SJCRH30 (cell line): ENCODE measurements around the gene BDH1. TPM values are rescaled to one million over a fixed set of nuclear protein-coding genes. Genes with fewer than 3 reads are reported as not detected.
"Not testable (repeated sequence)": the region's sequence is repeated elsewhere in the genome, so short reads cannot be mapped to it uniquely, and the experiment has no call there.

Source experiments
- DNase-seq, 2 experiments: peaks; one replicate each; pipeline ENCODE4 v3.0.0-alpha.2; 2015 to 2020
- H3K27ac ChIP-seq: fragments of 250-450 bp; sonication (Bioruptor Pico); 2 replicates; pipeline ENCODE4 v1.5.1; 2020; ENCODE audit warnings: mild to moderate bottlenecking, moderate library complexity
- H3K27me3 ChIP-seq: fragments of 250-450 bp; sonication (Bioruptor Pico); 2 replicates; pipeline ENCODE4 v1.5.1; 2020; ENCODE audit warnings: mild to moderate bottlenecking, moderate library complexity
- H3K36me3 ChIP-seq: fragments of 250-450 bp; sonication (Bioruptor Pico); 2 replicates; pipeline ENCODE4 v1.5.1; 2020; ENCODE audit warnings: mild to moderate bottlenecking, moderate library complexity
- H3K4me1 ChIP-seq: fragments of 250-450 bp; sonication (Bioruptor Pico); 2 replicates; pipeline ENCODE4 v1.5.1; 2020; ENCODE audit warnings: mild to moderate bottlenecking, moderate library complexity
- H3K4me3 ChIP-seq: fragments of 250-450 bp; sonication (Bioruptor Pico); 2 replicates; pipeline ENCODE4 v1.5.1; 2020; ENCODE audit warnings: mild to moderate bottlenecking, moderate library complexity
- H3K9me3 ChIP-seq: fragments of 250-450 bp; sonication (Bioruptor Pico); replicated peaks from 2 replicates; pipeline ENCODE4 v1.5.1; 2020; ENCODE audit warnings: mild to moderate bottlenecking, moderate library complexity
- total RNA-seq: library from RNA; depleted of rRNA; stranded (reverse); fragments of >200 nt; shearing (Covaris generic); gene quantifications from 2 replicates; pipeline ENCODE4 v1.2.3, GENCODE V29; 2014

BDH1 gene
- total RNA-seq, 1 experiment from 2014 or later: 34.8 TPM

- Histone ChIP-seq H3K27me3 (no peaks in the 10 kb centered on the region), H3K9me3 (0 out of 2 replicates have a peak, but pooled peaks cover 3% of the 10 kb centered on the region), H3K4me3 (no peak overlapping the region), H3K4me1 (peaks cover under 1% of the 10 kb centered on the region; the same call in 1 of the 2 replicates), H3K27ac (no peak overlapping the region), H3K36me3 (no peaks in the 10 kb centered on the region)
- DNase-seq: no peak
Measured at GRCh38 chr3:197589545-197589944, 33.8 kb upstream of the BDH1 start.

DNA sequence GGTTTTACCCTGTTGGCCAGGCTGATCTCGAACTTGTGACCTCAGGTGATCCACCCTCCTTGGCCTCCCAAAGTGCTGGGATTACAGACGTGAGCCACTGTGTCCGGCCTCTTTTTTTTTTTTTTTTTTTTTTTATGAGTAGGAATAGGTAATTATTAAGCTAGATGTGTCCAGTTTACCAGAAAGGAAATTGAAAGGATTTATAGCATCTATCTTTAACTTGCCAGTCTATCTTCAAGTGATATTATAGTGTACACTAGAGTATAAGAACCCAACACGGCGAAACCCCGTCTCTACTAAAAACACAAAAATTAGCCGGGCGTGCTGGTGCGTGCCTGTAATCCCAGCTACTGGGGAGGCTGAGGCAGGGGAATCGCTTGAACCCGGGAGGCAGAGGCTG is 31.0 kb upstream of the BDH1 start:
- not testable (repeated sequence) for H3K4me3 ChIP-seq, DNase-seq, H3K9me3 ChIP-seq, H3K27me3 ChIP-seq, H3K4me1 ChIP-seq, H3K36me3 ChIP-seq, H3K27ac ChIP-seq

DNA sequence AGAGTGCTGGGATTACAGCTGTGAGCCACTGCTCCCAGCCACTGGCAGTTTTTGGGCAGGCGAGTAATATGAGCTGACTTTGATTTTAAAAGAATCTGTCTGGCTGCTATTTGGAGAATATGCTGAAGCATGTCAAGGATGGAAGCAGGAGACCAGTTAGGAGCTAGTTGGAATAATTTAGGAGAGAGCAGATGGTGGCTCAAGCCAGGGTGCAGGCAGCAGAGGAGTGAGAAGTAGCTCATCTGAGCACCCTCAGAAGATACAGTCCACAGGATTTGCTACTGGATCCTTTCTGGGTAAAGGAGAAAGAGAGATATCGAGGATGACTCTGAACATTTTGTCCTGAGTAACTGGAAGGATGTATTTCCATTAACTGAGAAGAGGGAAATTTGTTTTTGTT is 30.4 kb upstream of the BDH1 start:
- Histone ChIP-seq H3K27ac (no peak overlapping the region), H3K9me3 (0 out of 2 replicates have a peak, but pooled peaks cover 3% of the 10 kb centered on the region), H3K27me3 (no peaks in the 10 kb centered on the region), H3K4me1 (no peaks in the 10 kb centered on the region), H3K36me3 (no peaks in the 10 kb centered on the region), H3K4me3 (no peak overlapping the region)
- no peak for DNase-seq

- H3K4me3 ChIP-seq: no peak overlapping the region
- DNase-seq: no peak
- no peak overlapping the region for H3K27ac ChIP-seq
- 0 out of 2 replicates have a peak, but pooled peaks cover 3% of the 10 kb centered on the region for H3K9me3 ChIP-seq
- H3K36me3 ChIP-seq: no peaks in the 10 kb centered on the region
- no peaks in the 10 kb centered on the region for H3K27me3 ChIP-seq
- H3K4me1 ChIP-seq: no peaks in the 10 kb centered on the region
Measured at GRCh38 chr3:197584733-197585132, 29.0 kb upstream of the BDH1 start.

DNA sequence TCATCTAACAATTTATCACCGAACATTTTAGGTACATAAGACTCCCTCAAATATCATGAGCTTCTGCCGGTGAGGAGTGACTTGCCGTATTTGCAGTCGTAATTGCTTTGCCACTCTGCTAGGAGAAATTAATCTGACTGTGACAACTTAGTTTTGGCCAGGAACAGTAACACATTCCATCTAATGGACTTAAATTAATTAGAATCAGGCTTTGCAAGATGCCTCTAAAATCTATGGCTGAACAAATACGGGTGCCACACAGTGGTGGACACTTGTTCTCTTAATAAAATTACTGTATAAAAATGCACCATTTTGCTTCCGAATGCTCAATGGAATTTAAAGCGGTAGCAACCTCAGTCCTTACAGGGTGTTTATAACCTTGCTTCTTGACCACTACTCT is 27.6 kb upstream of the BDH1 start:
- Histone ChIP-seq H3K27ac (no peak overlapping the region), H3K27me3 (no peaks in the 10 kb centered on the region), H3K4me1 (no peaks in the 10 kb centered on the region), H3K36me3 (no peaks in the 10 kb centered on the region), H3K9me3 (0 out of 2 replicates have a peak, but pooled peaks cover 3% of the 10 kb centered on the region), H3K4me3 (no peak overlapping the region)
- DNase-seq: no peak

- no peaks in the 10 kb centered on the region for H3K4me1 ChIP-seq
- H3K4me3 ChIP-seq: no peak overlapping the region
- no peaks in the 10 kb centered on the region for H3K9me3 ChIP-seq
- no peak for DNase-seq
- no peaks in the 10 kb centered on the region for H3K27me3 ChIP-seq
- H3K27ac ChIP-seq: no peak overlapping the region
- H3K36me3 ChIP-seq: no peaks in the 10 kb centered on the region
Measured at GRCh38 chr3:197580253-197580691, 24.5 kb upstream of the BDH1 start.

- DNase-seq: no peak
- H3K4me3 ChIP-seq: no peak overlapping the region
- no peak overlapping the region for H3K27ac ChIP-seq
- no peaks in the 10 kb centered on the region for H3K27me3 ChIP-seq
- no peaks in the 10 kb centered on the region for H3K9me3 ChIP-seq
- no peaks in the 10 kb centered on the region for H3K36me3 ChIP-seq
- no peaks in the 10 kb centered on the region for H3K4me1 ChIP-seq
Measured at GRCh38 chr3:197578376-197578775, 22.6 kb upstream of the BDH1 start.

DNA sequence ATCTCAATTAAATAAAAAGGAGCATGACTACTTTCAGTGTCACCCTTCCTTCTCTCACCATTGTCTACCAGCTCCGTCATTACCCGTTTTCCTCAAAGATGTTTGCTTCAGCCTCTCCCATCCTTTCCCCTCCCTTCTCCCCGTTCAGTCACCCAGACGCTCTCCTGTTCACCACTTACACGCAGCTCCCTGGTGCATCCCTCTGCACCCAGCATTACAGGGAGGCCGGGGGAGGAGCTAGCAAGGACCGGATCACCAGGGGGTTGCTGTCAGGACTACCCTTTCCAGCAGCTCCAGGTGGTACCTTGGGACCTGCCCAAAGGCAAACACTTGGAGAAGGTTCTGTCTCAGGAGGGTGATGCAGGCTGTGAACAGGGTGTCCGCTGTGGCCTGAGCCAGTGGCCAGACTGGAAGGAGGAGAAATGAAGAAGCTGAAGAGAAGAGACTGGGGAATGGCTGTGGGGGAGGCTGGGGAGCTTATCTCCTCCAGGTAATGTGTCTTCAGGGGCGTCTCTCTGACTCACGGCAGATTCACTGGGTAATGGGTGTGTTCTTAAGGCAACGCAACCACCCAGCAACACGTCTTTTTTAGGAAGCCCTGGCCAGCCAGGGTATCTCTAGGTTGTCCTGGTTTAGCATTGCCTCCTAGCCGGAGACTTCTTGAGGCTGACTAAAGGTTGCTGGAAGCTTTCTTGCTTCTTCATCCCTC is 21.8 kb upstream of the BDH1 start:
- H3K27ac ChIP-seq: no peak overlapping the region
- no peaks in the 10 kb centered on the region for H3K4me1 ChIP-seq
- no peaks in the 10 kb centered on the region for H3K27me3 ChIP-seq
- no peaks in the 10 kb centered on the region for H3K36me3 ChIP-seq
- H3K9me3 ChIP-seq: no peaks in the 10 kb centered on the region
- DNase-seq: no peak
- H3K4me3 ChIP-seq: no peak overlapping the region

DNA sequence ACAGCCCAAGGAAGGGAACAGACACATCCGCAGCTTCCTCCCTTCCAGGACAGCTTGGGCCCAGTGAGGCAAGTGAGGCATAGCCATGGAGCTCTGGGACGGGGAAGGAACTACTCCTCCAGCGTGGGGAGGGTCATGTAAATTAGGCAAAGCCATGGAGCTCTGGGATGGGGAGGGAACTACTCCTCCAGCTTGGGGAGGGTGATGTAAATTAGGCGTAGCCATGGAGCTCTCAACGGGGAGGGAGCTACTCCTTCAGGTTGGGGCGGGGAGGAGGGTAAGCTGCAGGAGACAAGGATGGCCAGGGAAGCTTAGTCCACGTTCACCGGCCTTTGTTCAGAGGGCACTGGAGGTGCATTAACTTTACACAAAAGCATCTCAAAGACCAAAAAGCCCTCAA is 21.1 kb upstream of the BDH1 start:
- H3K36me3 ChIP-seq: no peaks in the 10 kb centered on the region
- no peak overlapping the region for H3K4me3 ChIP-seq
- DNase-seq: no peak
- H3K27me3 ChIP-seq: no peaks in the 10 kb centered on the region
- no peak overlapping the region for H3K27ac ChIP-seq
- H3K9me3 ChIP-seq: no peaks in the 10 kb centered on the region
- no peaks in the 10 kb centered on the region for H3K4me1 ChIP-seq

GRCh38 chr3:197575362-197575761 is 19.6 kb upstream of the BDH1 start:
- H3K27ac ChIP-seq: no peak overlapping the region
- H3K36me3 ChIP-seq: no peaks in the 10 kb centered on the region
- H3K4me3 ChIP-seq: no peak overlapping the region
- no peaks in the 10 kb centered on the region for H3K27me3 ChIP-seq
- peaks cover 6% of the 10 kb centered on the region for H3K9me3 ChIP-seq
- H3K4me1 ChIP-seq: no peaks in the 10 kb centered on the region
- no peak for DNase-seq

- H3K4me1 ChIP-seq, H3K27me3 ChIP-seq, H3K36me3 ChIP-seq, H3K4me3 ChIP-seq, DNase-seq, H3K9me3 ChIP-seq, H3K27ac ChIP-seq: not testable (repeated sequence)
Measured at GRCh38 chr3:197574396-197574991, 18.7 kb upstream of the BDH1 start.

DNA sequence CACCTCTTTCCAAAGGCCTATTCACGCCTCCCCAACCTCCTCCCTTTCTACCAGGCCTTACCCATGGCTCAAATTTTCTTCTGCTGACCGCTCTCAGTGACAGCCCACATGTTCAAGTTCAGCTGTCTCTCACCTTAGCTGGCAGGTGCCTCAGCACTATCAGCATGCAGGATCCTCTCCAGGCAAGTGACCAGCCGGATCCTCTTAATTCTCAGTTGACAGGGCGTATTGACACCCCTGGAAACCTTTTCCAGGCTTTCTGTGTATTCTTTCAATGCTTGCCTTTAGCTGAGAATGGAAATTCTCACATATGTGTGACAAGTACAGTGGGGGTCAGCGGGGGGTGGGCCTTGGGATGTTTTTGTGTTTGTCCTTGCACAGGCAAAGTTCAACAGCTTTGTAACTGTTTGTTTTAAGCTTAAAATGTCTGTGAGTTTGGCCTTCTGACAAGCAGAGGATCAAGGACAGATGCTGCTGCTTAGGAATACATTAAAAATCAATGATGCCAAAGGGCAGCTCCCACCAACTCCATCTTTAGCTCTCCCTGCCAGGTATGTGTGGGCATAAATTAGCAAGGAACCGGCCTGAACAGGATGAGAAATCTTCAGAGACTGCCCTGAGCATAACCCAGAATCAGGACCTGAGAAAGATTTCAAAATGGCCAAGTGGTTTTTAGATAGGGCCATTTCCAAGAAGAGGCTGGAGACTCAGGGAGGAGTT is 17.4 kb upstream of the BDH1 start:
- no peak overlapping the region for H3K27ac ChIP-seq
- no peak for DNase-seq
- H3K9me3 ChIP-seq: peaks cover 11% of the 10 kb centered on the region
- no peaks in the 10 kb centered on the region for H3K27me3 ChIP-seq
- H3K4me1 ChIP-seq: no peaks in the 10 kb centered on the region
- H3K36me3 ChIP-seq: no peaks in the 10 kb centered on the region
- no peak overlapping the region for H3K4me3 ChIP-seq

DNA sequence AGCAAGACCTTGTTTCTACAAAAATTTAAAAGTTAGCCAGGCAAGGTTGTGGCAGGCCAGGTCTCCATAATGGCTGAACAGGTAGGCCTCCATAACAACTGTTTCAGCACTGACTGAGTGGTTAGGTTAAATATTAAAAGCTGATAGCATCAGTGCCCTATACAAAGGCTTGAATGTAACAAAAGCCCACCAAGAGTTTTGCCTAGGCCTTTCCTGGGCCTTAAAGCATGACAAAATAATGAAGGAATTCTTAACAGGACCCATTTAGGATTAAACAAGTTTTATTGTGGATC is 16.1 kb upstream of the BDH1 start:
- not testable (repeated sequence) for H3K4me3 ChIP-seq
- H3K9me3 ChIP-seq: peaks cover 11% of the 10 kb centered on the region

DNA sequence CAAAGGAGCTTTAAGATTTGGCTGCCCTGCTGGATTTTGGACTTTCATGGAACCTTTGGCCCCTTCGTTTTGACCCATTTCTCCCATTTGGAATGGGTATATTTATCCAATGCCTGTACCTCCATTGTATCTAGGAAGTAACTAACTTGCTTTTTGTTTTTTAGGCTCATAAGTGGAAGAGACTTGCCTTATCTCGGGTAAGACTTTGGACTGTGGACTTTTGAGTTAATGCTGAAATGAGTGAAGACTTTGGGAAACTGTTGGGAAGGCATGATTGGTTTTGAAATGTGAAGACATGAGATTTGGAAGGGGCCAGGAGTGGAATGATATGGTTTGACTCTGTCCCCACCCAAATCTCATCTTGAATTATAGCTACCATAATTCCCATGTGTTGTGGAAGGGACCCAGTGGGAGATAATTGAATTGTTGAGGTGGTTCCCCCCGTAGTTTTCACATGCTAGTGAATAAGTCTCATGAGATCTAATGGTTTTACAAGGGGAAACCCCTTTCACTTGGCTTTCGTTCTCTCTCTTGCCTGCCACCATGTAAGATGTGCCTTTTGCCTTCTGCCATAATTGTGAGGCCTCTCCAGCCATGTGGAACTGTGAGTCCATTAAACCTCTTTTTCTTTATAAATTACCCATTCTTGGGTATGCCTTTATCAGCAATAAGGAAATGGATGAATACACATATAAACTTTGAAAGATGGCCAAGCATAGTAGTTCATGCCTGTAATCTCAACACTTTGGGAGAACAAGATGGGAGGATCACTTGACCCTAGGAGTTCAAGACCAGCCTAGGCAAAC is 15.5 kb upstream of the BDH1 start:
- not testable (repeated sequence) for DNase-seq, H3K27ac ChIP-seq, H3K36me3 ChIP-seq, H3K27me3 ChIP-seq, H3K4me1 ChIP-seq, H3K4me3 ChIP-seq
- H3K9me3 ChIP-seq: peaks cover 11% of the 10 kb centered on the region

More for the DNA sequence above, 16.1 kb upstream of the BDH1 start:
- H3K36me3 ChIP-seq, H3K27ac ChIP-seq, DNase-seq, H3K4me1 ChIP-seq, H3K27me3 ChIP-seq: not testable (repeated sequence)

GRCh38 chr3:197569433-197569832 is 13.7 kb upstream of the BDH1 start:
- not testable (repeated sequence) for H3K4me1 ChIP-seq, H3K27ac ChIP-seq, H3K36me3 ChIP-seq, DNase-seq, H3K4me3 ChIP-seq, H3K27me3 ChIP-seq
- peaks cover 19% of the 10 kb centered on the region for H3K9me3 ChIP-seq
